ACHN (cell line): ENCODE data around the gene KCTD10.
"Not testable (repeated sequence)": the region's sequence is repeated elsewhere in the genome, so short reads cannot be mapped to it uniquely, and the experiment has no call there.

Experiments
- DNase-seq: peaks from one replicate; pipeline ENCODE4 v3.0.0-alpha.2; 2015
- in situ Hi-C: cut with HindIII; loops from 2 replicates; pipeline ENCODE4 v1.10.0; 2017; ENCODE audit warnings: low sequenced_read_pairs, low pct_ligation_motif_present, low pct_unique_long_range_greater_than_20kb

The KCTD10 gene

GRCh38 chr12:109461049-109461845, 15.9 kb downstream of the KCTD10 start:
- in situ Hi-C loops, result no loop called here
- DNase-seq, result peak; percentile 41

- DNase-seq, result no peak
- in situ Hi-C loops, result no loop called here
Measured at GRCh38 chr12:109460538-109460937, 16.6 kb downstream of the KCTD10 start.

DNA sequence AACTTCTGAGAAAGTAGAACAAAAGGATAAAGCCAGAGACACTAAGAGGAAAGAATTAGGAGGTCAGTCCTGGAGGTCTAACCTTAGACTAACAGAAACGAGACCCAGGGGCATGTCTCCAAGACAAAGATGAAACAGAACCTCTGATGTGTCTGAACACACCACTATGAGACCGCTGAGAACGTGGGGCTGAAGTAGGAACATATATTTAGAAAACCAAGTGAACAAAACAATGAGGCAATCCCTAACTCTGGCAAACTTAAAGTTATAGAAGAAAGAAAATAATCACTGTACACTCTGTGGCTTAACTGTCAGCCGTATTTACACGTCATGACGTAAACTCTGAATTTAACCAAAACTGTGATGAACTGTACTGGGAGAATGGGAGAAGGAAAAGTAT, 17.9 kb downstream of the KCTD10 start:
- in situ Hi-C loops, result no loop called here
- no peak for DNase-seq

DNA sequence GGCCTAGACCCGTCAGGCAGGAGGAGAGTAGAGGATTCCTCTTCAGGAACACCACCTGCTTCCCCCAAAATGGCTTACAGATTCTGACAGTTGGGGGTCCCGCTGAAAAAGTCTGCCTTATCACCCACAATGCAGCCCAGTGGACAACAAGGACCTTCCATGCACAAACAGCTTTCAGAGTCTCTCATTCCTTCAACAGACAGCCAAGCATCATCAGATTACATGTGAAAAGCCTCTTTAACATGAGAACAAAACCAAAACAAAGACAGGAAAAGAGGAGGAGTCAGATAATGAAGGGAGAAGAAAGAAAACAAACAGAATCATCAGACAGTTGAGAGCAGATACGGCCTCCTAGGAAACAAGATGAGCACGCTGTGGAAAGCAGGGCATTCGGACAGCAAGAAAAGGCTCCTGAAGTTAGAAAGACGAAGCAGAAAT, 18.3 kb downstream of the KCTD10 start:
- in situ Hi-C loops, result no loop called here
- DNase-seq, result no peak

GRCh38 chr12:109458086-109458485, 19.0 kb downstream of the KCTD10 start:
- in situ Hi-C loops, result no loop called here
- no peak for DNase-seq

DNA sequence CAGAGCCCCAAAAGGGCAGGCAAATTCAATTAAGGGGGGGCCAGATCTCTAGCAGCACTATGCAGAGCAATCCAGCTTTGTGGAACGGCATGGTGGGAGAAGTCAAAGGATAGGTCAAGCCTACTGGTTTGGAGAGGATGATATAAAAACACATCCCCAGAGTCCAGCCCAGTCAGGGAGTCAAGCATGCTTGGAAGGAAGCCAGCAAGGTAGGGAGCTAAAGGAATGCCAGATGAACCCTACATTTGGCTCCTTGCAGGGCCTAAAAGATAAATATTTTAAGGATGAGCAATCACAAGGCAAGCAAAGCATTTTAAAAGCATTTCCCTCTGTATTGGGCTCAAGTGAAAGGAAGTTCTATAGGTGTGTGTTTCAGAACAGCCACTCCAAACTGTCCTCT, 21.4 kb downstream of the KCTD10 start:
- in situ Hi-C loops, result no loop called here
- DNase-seq, result no peak

GRCh38 chr12:109452489-109452888, 24.6 kb downstream of the KCTD10 start:
- in situ Hi-C loops, result no loop called here
- DNase-seq, result no peak

DNA sequence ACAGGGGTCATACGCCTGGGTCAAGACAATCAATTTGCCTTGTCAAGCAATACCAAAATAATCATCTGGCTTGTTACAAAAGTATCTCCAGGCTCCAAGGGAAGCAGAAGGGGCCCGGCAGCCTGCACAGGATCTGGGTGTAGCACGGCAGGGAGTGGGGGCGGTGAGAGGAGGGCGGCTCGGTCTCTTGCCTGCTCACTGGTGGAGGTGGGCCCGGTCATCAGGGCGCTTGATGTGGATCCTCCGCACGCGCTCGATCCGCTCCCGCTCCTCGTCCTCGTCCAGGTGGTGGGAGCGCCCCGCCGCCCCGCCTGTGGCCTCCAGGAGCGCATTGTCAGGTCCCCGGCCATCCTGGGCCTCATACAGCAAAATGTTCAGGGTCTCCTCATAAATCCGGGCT, 25.7 kb downstream of the KCTD10 start:
- in situ Hi-C loops, result no loop called here
- no peak for DNase-seq

DNA sequence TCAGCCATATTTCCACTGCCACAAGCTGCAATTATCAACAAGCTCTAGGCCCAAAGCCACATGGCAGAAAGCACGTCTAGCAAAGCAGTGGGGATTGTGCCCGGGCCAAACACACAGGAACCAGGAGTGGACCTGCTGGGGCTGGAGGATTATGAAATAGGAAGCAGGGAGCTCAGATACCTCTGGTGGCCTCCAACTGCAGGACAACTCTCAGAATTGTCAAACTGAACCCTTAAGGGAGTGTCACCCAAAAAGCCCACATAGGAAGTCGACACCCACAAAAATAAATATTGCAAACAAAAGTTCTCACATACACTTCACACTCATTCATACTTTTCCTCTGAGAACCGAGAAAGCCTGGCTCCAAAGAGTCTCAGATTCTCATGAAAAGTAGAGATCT, 26.1 kb downstream of the KCTD10 start:
- in situ Hi-C loops, result no loop called here
- DNase-seq, result no peak

DNA sequence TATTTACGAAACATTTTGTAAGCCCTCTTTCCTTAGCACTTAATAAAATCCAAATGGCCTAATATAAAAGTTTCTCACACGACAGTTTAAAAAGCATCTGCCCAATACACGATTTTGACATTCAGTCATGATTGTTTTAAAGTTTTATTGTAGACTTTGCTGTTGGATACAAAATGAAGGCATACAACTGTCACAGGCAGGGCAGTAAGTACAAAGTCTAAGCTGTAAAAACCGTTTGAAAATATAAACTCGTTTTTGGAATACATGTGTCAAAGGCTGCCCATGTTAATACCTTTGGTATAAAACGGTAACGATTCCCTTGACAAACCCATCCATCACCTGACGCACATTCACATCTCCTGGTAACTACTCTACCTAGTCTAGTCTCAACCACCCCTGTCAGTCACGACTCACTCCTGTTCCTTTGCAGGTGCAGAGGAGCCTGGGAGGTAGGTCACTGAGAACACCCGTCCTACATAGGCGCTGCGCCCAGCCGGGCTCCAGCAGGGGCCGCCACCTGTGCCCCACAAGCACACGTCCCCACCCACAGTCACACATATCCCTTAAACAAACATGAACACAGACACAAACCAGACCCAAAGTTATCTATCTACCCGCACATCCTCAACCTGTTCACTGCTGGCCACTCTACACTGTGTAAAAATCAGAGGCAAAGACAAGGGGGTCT, 27.1 kb downstream of the KCTD10 start:
- in situ Hi-C loops, result no loop called here
- no peak for DNase-seq

- DNase-seq, result no peak
- in situ Hi-C loops, result no loop called here
Measured at GRCh38 chr12:109448707-109449390, 28.3 kb downstream of the KCTD10 start.

- in situ Hi-C loops, result no loop called here
- DNase-seq, result no peak
Measured at GRCh38 chr12:109448272-109448671, 28.8 kb downstream of the KCTD10 start.

- DNase-seq, result no peak
- in situ Hi-C loops, result no loop called here
Measured at GRCh38 chr12:109447482-109447881, 29.6 kb downstream of the KCTD10 start.

DNA sequence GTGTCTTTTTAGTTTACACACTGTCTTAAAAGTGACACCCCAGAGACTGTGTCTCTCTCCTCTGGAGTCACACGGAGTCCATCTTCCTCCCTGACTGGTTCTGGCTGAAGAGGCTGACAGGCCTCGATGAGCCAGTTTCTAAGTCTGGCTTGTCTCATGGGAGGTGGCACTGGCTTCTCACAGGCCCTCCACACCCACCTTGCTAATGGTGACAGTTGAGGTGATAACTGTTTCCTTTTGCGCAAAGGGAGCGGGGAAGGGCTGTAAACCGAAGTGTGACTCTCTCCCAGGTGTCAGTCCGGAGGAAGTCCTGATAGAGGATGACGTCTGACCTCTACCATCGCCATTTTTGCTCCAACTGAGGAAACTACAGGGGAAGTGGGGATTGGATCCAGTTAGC, 30.2 kb downstream of the KCTD10 start:
- in situ Hi-C loops, result no loop called here
- no peak for DNase-seq

GRCh38 chr12:109445191-109445609, 31.9 kb downstream of the KCTD10 start:
- DNase-seq, result no peak
- in situ Hi-C loops, result no loop called here

- DNase-seq, result no peak
Measured at GRCh38 chr12:109444259-109444658, 32.8 kb downstream of the KCTD10 start.

DNA sequence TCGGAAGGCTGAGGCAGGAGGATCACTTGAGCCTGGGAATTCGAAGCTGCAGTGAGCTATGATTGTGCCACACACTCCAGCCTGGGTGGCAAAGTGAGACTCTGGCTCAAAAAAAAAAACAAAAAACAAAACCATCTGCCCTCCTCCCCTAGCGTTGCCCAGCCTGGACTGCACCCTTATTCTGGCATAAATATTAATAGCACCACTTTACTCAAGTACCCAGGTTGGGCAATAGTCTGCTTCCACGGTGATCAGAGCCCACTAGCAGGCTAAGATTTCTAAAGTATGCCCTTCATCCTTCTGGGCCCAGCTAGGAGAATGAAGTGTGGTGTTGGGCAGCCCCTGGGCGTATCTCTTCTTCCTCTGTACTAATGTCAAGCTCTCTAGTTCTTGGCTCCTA, 33.3 kb downstream of the KCTD10 start:
- no peak for DNase-seq
- in situ Hi-C loops, result no loop called here

More at GRCh38 chr12:109444259-109444658, 32.8 kb downstream of the KCTD10 start:
- in situ Hi-C loops, result no loop called here

GRCh38 chr12:109440851-109441490, 36.1 kb downstream of the KCTD10 start:
- DNase-seq, result no peak
- in situ Hi-C loops, result no loop called here

DNA sequence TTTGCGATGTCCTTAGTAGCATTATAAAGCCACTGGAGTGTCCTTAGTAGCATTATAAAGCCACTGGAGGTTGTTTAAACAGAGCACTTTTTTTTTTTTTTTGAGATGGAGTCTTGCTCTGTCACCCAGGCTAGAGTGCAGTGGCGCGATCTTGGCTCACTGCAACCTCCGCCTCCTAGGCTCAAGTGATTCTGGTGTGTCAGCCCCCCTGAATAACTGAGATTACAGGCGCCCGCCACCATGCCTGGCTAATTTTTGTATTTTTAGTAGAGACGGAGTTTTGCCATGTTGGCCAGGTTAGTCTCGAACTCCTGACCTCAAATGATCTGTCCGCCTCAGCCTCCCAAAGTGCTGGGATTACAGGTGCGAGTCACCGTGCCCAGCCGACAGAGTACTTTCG, 37.1 kb downstream of the KCTD10 start:
- in situ Hi-C loops, DNase-seq: not testable (repeated sequence)
